ENCODE measurements around the gene ZBTB20. TPM values are rescaled to one million over a fixed set of nuclear protein-coding genes. Genes with fewer than 3 reads are reported as not detected.

The ZBTB20 gene
- total RNA-seq, 2 experiments from 2014 or later: 5.1 to 5.3 TPM

GRCh38 chr3:114355653-114356052 is 791.4 kb downstream of the ZBTB20 start:
- H3K4me3 Mint-ChIP-seq: no peak overlapping the region
- peaks cover 8% of the 10 kb centered on the region for H3K36me3 Mint-ChIP-seq (ENCODE audit: low read depth)
- no peaks in the 10 kb centered on the region for H3K9me3 Mint-ChIP-seq
- ChIA-PET POLR2A (no interaction called here), CTCF (interaction anchor here (1.3 to 1.5 kb wide), 2 partner anchors 60 to 200 kb away, joined by 3 to 4 read pairs; no protein-coding TSS in a partner anchor)
- H3K27me3 Mint-ChIP-seq: no peaks in the 10 kb centered on the region
- DNase-seq (no peak), ATAC-seq (no peak)
- H3K4me1 Mint-ChIP-seq (ENCODE audit: low read depth): peaks cover 2% of the 10 kb centered on the region
- TF ChIP-seq CTCF (IDR thresholded peaks at IDR 0.05): no peak
- H3K27ac Mint-ChIP-seq: no peak overlapping the region
- intact Hi-C loops (cut with micrococcal nuclease): no loop called here

- no peaks in the 10 kb centered on the region for H3K4me1 Mint-ChIP-seq (ENCODE audit: low read depth)
- H3K9me3 Mint-ChIP-seq: no peaks in the 10 kb centered on the region
- no peak for TF ChIP-seq CTCF (IDR thresholded peaks at IDR 0.05)
- H3K27ac Mint-ChIP-seq: no peak overlapping the region
- H3K36me3 Mint-ChIP-seq (ENCODE audit: low read depth): peaks cover 10% of the 10 kb centered on the region
- POLR2A ChIA-PET: no interaction called here
- H3K27me3 Mint-ChIP-seq: no peaks in the 10 kb centered on the region
- CTCF ChIA-PET: no interaction called here
- intact Hi-C loops (cut with micrococcal nuclease): no loop called here
- ATAC-seq (no peak), DNase-seq (no peak)
- no peak overlapping the region for H3K4me3 Mint-ChIP-seq
Observed at GRCh38 chr3:114351822-114352145, 795.3 kb downstream of the ZBTB20 start.

- ChIA-PET POLR2A (no interaction called here), CTCF (no interaction called here)
- no peaks in the 10 kb centered on the region for H3K9me3 Mint-ChIP-seq
- no peaks in the 10 kb centered on the region for H3K27me3 Mint-ChIP-seq
- intact Hi-C loops (cut with micrococcal nuclease): no loop called here
- DNase-seq (no peak), ATAC-seq (no peak)
- peaks cover under 1% of the 10 kb centered on the region for H3K4me1 Mint-ChIP-seq (ENCODE audit: low read depth)
- TF ChIP-seq CTCF (IDR thresholded peaks at IDR 0.05): no peak
- H3K4me3 Mint-ChIP-seq: no peak overlapping the region
- no peak overlapping the region for H3K27ac Mint-ChIP-seq
- peaks cover 10% of the 10 kb centered on the region for H3K36me3 Mint-ChIP-seq (ENCODE audit: low read depth)
Observed at GRCh38 chr3:114351123-114351821, 795.8 kb downstream of the ZBTB20 start.

GRCh38 chr3:114350690-114351089 is 796.4 kb downstream of the ZBTB20 start:
- Mint-ChIP-seq H3K27ac (no peak overlapping the region), H3K27me3 (no peaks in the 10 kb centered on the region), H3K4me1 (ENCODE audit: low read depth) (peaks cover 6% of the 10 kb centered on the region), H3K36me3 (ENCODE audit: low read depth) (peaks cover 10% of the 10 kb centered on the region), H3K4me3 (no peak overlapping the region), H3K9me3 (no peaks in the 10 kb centered on the region)
- intact Hi-C loops (cut with micrococcal nuclease): no loop called here
- CTCF ChIA-PET: interaction anchor here (1.5 kb wide), 1 partner anchor 34 kb away, joined by 3 read pairs; no protein-coding TSS in a partner anchor
- POLR2A ChIA-PET: no interaction called here
- DNase-seq (no peak), ATAC-seq (no peak)
- TF ChIP-seq CTCF (IDR thresholded peaks at IDR 0.05): no peak

GRCh38 chr3:114350271-114350670 is 796.8 kb downstream of the ZBTB20 start:
- ChIA-PET CTCF (interaction anchor here (1.5 kb wide), 1 partner anchor 34 kb away, joined by 3 read pairs; no protein-coding TSS in a partner anchor), POLR2A (no interaction called here)
- Mint-ChIP-seq H3K27ac (no peak overlapping the region), H3K4me1 (ENCODE audit: low read depth) (peaks cover 7% of the 10 kb centered on the region), H3K4me3 (no peak overlapping the region), H3K9me3 (no peaks in the 10 kb centered on the region), H3K36me3 (ENCODE audit: low read depth) (peaks cover 10% of the 10 kb centered on the region), H3K27me3 (no peaks in the 10 kb centered on the region)
- no peak for ATAC-seq
- no peak for TF ChIP-seq CTCF (IDR thresholded peaks at IDR 0.05)
- DNase-seq: no peak
- intact Hi-C loops (cut with micrococcal nuclease): no loop called here

Data from activated CD8-positive, alpha-beta T cell treated with anti-CD3 and anti-CD28 coated beads for 36 hours (primary cell).